A549 treated with AZD2906 at 1 μM for 4 hours (cell line): Measurements from ENCODE around the gene ANKAR. TPM values are rescaled to one million over a fixed set of nuclear protein-coding genes. Genes with fewer than 3 reads are reported as not detected.

Experiments used
- total RNA-seq: library from RNA; stranded (reverse); fragments of 200-300 nt; extraction: Qiagen RNA extraction; gene quantifications from 5 replicates; pipeline ENCODE4 v1.2.3, GENCODE V29; 2022

ANKAR gene, protein sequence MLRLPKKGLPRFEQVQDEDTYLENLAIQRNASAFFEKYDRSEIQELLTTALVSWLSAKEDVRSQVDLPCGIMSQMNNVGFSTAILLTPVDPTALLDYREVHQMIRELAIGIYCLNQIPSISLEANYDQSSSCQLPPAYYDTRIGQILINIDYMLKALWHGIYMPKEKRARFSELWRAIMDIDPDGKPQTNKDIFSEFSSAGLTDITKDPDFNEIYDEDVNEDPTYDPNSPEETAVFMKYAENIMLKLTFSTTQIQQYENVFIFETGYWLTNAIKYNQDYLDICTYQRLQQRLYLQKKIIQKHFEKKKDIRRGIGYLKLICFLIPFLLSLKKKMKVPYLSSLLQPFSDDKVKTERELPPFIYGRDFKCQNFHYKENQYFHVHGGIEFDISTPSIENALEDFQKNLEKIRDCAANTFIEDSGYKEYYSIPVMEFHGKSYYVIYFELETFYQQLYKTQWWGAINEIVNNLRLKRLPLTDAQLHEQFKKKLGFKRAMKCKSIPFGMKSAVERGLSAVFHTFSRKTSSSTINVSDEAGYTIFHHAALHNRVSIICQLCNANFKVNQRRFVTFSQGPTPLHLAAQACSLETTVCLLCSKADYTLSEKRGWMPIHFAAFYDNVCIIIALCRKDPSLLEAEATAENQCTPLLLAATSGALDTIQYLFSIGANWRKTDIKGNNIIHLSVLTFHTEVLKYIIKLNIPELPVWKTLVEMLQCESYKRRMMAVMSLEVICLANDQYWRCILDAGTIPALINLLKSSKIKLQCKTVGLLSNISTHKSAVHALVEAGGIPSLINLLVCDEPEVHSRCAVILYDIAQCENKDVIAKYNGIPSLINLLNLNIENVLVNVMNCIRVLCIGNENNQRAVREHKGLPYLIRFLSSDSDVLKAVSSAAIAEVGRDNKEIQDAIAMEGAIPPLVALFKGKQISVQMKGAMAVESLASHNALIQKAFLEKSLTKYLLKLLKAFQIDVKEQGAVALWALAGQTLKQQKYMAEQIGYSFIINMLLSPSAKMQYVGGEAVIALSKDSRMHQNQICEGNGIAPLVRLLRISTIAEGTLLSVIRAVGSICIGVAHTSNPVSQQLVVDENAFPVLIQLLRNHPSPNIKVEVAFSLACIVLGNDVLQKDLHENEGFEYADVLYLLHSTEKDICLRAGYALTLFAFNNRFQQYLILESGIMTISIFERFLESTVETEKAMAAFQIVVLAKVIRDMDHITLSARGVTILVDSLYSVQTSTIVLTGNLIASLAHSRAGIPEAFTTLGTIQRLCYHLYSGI (N-terminal part only)
- 1.0 to 1.9 TPM (median 1.3 TPM) in 5 replicates for total RNA-seq

DNA sequence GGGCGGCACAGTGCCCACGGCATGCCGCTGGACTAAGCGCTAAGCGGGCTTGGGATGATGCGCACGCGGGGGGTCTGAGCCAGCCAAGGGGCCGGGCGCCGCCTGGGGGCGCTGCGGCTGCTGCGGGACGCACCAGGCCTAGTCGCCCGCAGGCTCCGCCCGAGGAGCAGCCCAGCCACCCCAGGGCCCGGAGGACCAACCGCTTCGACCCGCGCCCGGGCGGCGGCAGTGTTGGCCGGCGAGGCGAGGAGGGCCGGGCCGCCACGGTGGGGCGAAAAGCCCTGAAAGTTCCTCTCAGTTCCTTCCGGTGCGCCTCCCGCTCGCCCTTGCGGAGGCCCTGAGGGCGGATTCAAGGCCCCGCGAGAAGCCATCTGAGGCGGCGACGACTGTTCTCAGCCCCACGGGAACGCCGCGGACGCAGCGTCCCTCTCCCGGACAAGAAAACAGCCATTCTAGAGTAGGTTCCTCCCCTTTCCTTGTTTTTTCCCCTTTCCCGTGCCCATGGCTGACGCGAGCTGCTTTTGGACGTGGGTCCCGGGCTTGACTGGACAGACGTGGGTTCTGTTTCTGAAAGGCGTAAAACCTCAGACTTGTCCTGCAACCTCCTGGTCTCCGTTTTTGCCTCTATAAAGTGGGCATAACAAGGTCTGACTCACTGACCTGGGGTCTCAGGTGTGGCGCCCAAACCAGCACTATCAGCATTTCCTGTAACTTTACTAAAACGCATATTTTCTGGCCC lies at the start of gene ANKAR:
Gene ANKAR, plus strand, starts transcription at position 297 of the 739 bp plus-strand sequence. CDS start 1,821 bp downstream, outside the sequence.

DNA sequence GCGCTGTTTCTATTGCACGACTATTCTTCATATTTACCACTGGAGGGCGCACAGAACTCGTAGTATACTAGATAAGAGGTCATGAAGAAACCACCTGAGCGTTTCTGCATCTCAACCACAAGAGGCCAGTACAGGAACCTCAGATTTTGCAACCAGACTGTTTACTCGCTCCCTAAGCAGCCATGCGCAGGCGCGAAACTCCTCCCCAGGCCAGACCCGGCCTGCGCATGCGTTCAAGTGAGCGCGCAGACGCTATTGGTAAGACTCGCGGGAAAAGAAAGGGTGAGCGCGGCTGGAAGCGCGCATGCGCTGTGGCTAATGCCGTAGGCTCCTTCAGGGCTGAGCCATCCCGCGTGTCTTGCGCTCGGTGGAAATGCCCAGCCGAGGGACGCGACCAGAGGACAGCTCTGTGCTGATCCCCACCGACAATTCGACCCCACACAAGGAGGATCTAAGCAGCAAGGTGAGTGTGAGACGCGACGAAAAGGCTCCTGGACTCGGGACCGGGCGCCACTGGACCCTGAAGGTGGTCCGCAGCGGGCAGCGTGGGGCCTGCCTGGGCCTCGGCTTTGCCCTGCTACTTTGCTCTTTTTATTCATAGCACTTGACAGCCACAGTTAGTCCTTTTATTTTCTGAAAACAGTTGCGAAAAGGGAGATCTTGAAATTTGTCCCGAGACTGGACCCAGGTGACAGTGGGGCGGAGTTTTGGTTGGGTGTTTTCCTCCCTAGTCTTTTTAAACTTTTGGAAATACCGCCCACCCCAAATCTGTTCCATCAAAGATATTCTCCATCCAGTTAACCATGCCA lies 13.1 kb upstream of the ANKAR start, which contains the start of gene ASNSD1:
Gene ASNSD1, plus strand, starts transcription at position 312 of the 809 bp plus-strand sequence. CDS start 4,674 bp downstream, outside the sequence.

Other genes starting within 250 kb of the ANKAR start
- 30.8 to 50.5 TPM (median 34.3 TPM) in 5 replicates for gene WDR75, start 233.2 kb upstream of the ANKAR start, total RNA-seq
- 1.7 to 2.2 TPM (median 1.9 TPM) in 5 replicates for gene SLC40A1, start 93.9 kb upstream of the ANKAR start, total RNA-seq
- gene ASNSD1, start 13.2 kb upstream of the ANKAR start, total RNA-seq: 28.5 to 41.3 TPM (median 33.0 TPM) in 5 replicates
- 3.7 to 4.1 TPM (median 3.8 TPM) in 5 replicates for gene OSGEPL1, start 88.1 kb downstream of the ANKAR start, total RNA-seq
- 34.2 to 43.0 TPM (median 42.5 TPM) in 5 replicates for gene ORMDL1, start 109.7 kb downstream of the ANKAR start, total RNA-seq
- gene PMS1, start 109.8 kb downstream of the ANKAR start, total RNA-seq: 6.3 to 7.2 TPM (median 6.9 TPM) in 5 replicates